ENCODE measurements around the gene CD24. TPM values are rescaled to one million over a fixed set of nuclear protein-coding genes. Genes with fewer than 3 reads are reported as not detected.

The CD24 gene
- total and polyA plus RNA-seq, 2 donors (not counting 1 experiment from before 2014, with no cell fraction given) = 69.9 to 113 TPM

DNA sequence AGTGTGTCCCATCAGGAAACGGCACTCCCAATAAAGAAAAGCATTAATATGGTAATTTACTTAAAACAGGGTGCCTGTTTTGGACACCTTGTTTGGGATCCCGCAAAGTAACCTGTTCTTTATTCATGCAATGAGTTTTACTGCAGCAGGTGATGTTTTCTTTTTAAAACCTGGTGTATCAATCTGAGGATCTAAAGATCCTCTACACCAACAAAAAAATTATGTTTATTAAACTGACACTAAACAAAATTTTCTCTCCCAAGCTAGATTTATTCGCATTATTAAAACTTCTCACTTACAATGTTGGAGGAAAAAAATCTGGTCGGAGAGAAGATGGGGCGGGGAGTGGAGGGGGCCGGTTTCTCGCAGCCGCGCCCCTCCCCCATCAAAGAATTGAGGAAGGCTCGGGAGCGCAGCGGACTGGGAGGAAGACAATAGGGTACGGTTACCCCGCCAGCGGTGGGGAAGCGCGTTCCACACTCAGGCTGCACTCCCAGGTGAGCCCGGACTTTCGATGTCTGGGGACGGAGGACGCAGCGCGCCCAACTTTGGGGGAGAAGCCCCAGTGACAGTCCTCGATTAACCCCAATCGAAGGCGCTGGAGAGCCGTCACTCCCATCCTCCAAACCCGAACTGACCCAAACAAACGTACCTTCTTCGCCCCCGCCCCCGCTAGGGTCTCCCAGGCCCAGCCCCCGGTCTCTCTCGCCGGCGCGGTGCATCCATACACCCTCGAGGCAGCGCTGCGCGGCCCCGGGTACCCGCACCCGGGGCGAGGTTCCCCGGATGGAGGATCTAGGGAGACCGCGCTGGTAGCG is 1.3 kb downstream of the CD24 start:
- peaks cover 5 to 6% of the 10 kb centered on the region in 2 experiments for H3K36me3 ChIP-seq (replicated peaks in 1 of 2; ENCODE audit: control extremely low read depth in 1 of 2, control insufficient read depth in 1 of 2, extremely low read depth in 1 of 2, insufficient read depth in 2 of 2, low read length in 1 of 2)
- Mint-ChIP-seq H3K27me3 (no peaks in the 10 kb centered on the region), H3K4me1 (peaks cover 46% of the 10 kb centered on the region), H3K27ac (peak overlapping the region; percentile 96), H3K4me3 (peak overlapping the region; percentile 94), H3K9me3 (ENCODE audit: insufficient read depth) (no peaks in the 10 kb centered on the region)
- CTCF ChIA-PET = interaction anchor here (0.8 to 2.4 kb wide), 6 partner anchors 271 to 407 kb away, joined by 3 to 16 read pairs (median 5); no protein-coding TSS in a partner anchor
- no peaks in the 10 kb centered on the region for H3K27me3 ChIP-seq (replicated peaks in 1 of 4; ENCODE audit: control extremely low read depth in 1 of 4, control insufficient read depth in 3 of 4, insufficient read depth in 4 of 4, low read length in 3 of 4)
- POLR2A ChIA-PET = interaction anchor here (1.0 to 1.3 kb wide), 3 partner anchors 271 to 364 kb away, joined by 3 to 6 read pairs (median 4); no protein-coding TSS in a partner anchor
- peaks cover 30% of the 10 kb centered on the region for H3K79me2 ChIP-seq (ENCODE audit: control insufficient read depth, insufficient read depth, low read length)
- peaks cover 22% of the 10 kb centered on the region in 2 donors for H3K4me1 ChIP-seq (ENCODE audit: control insufficient read depth in 2 of 2, insufficient read depth in 2 of 2, low read length in 2 of 2)
- peak overlapping the region; percentile 83 for H3K9ac ChIP-seq (ENCODE audit: low read length)
- intact Hi-C loops (cut with micrococcal nuclease) = no loop called here
- TF ChIP-seq CTCF (IDR thresholded peaks at IDR 0.05) (no peak), EZH2 (IDR thresholded peaks at IDR 0.05; ENCODE audit: borderline replicate concordance, insufficient read depth, low read depth, low read length, poor library complexity, severe bottlenecking) (no peak)
- ATAC-seq (ENCODE audit: low read depth) (no peak), DNase-seq (peak; percentile 65)
- H4K20me1 ChIP-seq (ENCODE audit: control insufficient read depth, insufficient read depth, low read length, poor library complexity, severe bottlenecking) = peaks cover 19% of the 10 kb centered on the region
- peak overlapping the region; percentile 65 to 81 for H3K27ac ChIP-seq (ENCODE audit: low read length in 2 of 2)
- H3K4me2 ChIP-seq (replicated peaks; ENCODE audit: low read depth, low read length, poor library complexity, severe bottlenecking) = peak overlapping the region; percentile 93
- 2% methylated on average over 46 of the region's 49 CpGs for WGBS (ENCODE audit: insufficient coverage)
- H2AFZ ChIP-seq (ENCODE audit: insufficient read depth, low read depth, low read length, poor library complexity, severe bottlenecking) = peak overlapping the region; percentile 67
- peaks cover 0 to 5% (median 0%) of the 10 kb centered on the region in 3 donors for H3K9me3 ChIP-seq (ENCODE audit: control extremely low read depth in 1 of 3, control insufficient read depth in 2 of 3, insufficient read depth in 1 of 3, low read length in 2 of 3)
- H3K4me3 ChIP-seq (ENCODE audit: control extremely low read depth in 1 of 5, extremely low read depth in 1 of 5, insufficient read depth in 1 of 5, low read depth in 2 of 5, low read length in 4 of 5) = peak overlapping the region; percentile 65 to 98 (median 93)
